Activated CD4-positive, alpha-beta T cell treated with anti-CD3 and anti-CD28 coated beads for 1 hour (primary cell): ENCODE results near the gene TMEM131.

Source experiments
- DNase-seq: peaks from one replicate; pipeline ENCODE4 v3.0.0-alpha.2; 2020

Gene TMEM131

DNA sequence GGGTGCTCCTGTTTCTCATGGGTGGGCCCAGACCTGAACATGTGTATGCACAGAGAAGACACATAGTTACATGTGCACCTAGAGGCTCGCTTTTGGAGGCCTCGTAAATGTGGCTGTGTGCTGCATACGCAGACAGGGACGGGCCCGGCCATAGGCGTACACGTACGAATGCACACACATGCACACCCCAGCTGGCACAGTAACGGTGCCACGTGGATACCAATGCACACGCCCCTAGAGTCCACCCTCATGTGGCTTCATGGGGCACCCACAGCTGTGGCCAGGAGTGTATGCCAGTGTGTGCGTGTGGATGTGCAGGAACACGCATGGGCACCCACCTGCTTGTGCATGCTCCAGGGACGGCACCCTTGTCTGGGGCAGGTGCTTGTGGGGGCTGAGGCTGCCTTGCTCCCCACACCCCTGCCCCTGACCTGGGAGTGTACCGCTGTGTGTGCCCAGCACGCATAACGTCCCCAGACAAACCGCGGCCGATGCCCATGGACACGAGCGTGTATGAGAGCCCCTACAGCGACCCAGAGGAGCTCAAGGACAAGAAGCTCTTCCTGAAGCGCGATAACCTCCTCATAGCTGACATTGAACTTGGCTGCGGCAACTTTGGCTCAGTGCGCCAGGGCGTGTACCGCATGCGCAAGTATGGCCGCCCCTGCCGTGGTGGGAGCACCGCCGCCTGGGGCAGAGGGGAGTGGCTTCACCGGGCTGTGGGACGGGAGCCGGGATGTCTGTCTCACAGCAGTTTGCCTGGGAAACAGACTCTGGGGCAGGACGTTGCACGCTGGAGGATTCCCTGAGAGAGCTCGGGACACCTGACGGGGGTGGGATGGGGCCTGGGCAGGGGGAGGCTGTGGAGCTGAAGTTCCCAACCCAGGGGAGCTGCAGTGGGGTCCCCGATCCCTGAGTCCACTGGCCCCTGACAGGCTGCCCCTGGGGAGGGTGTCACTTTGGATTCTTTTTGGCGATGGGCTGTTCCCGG, 261.4 kb downstream of the TMEM131 start:
- no peak for DNase-seq

DNA sequence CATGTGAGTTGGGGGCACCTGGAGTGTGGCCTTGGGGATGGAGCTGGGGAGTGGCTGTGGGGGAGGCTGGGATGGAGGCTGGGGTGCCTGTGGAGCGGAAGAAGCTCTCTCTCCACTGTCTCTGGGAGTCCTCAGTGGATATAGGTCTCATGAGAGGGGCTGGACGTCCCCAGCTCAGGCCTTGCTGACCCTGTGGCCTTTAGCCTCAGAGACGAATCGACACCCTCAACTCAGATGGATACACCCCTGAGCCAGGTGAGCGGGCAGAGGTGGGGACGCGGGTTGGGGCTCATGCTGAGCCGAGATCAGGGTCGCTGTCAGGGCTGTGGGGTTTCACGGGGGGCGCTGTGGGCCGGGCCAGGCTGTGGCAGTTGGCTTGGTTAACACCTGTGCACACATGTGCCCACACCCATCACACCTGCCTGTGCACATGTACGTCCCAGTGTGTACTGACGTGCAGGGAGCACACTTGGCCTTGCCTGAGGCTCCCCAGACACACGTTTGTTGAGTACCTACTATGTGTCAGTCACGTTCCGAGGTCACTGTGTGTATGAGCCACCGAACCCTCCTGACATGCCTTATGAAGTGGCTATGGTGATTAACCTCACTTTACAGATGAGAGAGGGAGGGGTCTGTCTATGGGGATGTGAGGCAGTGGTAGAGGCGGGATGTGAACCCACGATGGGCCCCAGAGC, 262.3 kb downstream of the TMEM131 start:
- DNase-seq = no peak

GRCh38 chr2:97732436-97733340, 263.1 kb downstream of the TMEM131 start:
- DNase-seq = no peak

GRCh38 chr2:97731274-97732020, 264.3 kb downstream of the TMEM131 start:
- no peak for DNase-seq

GRCh38 chr2:97730245-97730644, 265.5 kb downstream of the TMEM131 start:
- no peak for DNase-seq

DNA sequence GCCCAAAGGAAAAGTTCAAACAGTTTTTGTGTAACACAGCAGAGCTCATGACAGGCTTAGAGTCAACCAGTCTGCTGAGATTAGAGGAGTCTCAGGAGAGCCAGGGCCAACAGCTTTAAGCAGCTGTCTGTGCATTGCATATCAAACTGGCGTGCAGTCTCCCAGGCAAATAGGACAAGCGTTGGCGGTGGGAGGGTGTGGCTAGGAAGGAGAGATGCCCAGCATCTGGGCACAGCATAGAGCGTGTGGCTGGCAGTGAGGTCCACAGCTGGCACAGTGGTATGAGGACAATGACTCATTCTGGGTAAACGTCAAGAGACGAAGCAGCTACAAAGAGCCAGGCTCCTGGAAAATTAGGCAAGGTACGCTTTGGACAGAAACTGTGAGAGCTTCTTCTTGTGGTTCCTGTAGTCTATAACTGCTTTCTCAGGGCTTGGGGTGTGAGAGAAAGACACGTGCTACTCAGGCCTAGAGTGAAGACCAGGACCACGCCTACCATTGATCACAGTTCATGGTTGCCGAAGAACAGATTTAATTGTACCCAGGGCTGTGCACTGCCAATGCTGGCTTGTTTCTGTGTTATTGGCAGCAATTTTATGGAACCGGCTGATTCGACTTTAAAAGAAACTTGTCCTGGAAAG, 267.5 kb downstream of the TMEM131 start:
- DNase-seq = no peak

DNA sequence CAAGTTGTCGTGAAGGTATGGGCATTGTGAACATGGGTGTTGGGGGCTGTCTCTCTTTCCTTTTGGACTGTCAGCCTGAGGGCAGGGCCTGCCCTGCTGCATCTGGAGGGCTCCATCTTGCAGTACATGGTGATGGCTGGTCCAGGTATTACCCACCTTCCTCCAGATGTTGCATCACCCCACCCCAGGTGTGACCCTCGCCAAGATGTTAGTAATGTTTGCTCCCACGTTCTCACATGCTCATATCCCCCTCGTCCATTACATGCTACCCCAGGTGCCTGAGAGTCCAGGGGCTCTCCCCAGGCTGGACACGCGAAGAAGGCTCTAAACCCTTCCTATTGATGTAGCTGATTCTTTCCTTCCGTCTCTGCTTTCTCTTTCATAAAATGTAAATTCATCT, 268.5 kb downstream of the TMEM131 start:
- no peak for DNase-seq

DNA sequence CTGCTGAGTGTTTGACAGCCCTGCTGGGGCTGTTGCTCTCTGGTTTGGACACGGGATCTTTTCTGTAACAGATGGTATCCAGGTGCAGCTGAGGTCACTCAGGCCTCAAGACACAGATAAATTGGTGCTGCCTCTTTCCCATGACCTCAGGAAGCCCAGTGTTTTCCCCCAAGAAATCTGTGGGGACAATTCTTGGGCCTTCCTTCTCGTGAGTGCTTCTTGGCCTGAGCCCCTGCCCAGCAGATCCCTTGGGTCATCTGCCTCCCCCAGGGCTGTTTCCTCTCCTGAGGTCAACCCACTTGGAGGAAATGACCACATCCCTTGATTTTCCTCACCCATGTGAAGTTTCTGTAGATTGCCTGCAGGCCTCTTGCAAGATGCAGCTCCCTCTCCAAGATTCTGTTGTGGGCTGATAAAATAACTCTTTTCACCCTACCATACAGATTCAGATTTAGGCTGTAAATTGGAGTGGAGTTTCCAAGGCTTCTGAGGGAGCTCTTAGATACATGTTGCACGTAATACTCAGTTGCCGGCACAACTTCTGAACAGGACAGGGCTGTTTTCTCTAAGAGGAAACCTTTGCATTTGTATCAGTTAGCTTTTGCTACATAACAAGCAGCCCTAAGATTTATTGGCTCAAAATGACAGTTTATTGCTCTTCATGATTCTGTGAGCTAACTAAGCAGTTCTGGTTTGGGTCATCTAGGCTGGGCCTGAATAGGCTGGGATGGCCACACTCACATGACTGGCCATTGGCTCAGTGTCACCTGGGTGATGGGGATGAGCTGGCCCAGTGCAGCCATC, 269.3 kb downstream of the TMEM131 start:
- DNase-seq = no peak

GRCh38 chr2:97724946-97725688, 270.6 kb downstream of the TMEM131 start:
- no peak for DNase-seq

DNA sequence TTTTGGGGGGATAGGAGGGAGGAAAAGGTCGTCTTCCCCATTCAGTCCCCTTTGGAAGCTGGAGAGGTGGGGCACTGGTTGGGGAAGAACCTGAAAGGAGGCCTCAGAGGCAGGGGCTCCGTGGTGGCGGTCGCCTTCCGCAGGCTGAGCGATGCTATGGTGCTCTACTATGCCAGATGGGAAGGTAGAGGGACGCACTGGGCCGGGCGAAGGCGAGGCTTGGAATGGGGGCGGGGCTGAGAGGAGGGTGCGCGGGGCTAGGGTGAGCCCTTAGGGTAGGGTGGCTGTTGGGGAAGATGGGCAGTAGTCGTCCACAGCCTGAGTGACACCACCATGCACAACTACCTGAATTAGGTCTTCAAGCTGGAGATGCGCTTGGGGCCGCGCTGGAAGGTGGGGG, 271.2 kb downstream of the TMEM131 start:
- DNase-seq = no peak

- DNase-seq = no peak
Observed at GRCh38 chr2:97724073-97724410, 271.7 kb downstream of the TMEM131 start.

DNA sequence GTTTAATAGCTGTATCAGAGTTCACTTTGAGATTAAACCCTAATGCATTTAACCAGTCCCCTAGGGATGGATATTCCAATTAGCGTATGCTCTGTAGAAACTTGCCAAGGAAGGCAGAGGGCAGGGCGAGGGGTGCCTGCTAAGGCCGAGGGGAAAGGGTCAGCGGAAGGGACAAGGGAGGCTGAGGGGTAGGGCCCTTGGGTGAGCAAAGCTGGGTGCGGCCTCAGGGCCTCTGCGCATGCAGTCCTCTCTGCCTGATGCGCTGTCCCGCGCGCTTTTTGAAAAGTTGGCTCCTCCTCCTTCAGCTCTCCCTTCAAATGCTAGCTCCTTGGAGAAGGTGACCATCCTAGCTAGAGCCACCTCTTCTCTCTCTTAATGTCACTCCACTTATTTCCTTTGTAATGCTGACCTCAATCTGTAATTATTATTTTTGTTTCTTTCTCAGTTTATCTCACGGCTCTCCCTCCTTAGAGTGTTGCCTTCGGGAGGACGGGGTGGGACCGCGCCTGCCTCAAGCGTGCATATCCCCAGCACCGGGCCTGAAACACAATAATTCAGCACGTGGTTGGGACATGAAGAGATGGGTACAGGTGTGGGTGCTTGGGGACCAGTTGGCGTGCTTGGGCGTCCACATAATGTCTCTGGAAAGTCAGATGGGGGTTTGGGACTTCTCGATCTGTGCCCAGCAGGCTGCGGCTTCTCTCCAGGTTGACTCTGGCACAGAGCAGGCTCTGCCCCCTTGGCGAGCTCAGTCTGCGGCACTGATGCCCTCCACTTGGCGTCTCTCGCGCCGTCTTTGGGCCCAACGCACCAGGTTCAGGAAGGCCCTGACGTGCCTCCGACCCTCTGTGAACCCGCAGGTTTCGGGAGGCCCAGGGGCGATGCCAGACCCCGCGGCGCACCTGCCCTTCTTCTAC, 272.3 kb downstream of the TMEM131 start:
- no peak for DNase-seq

DNA sequence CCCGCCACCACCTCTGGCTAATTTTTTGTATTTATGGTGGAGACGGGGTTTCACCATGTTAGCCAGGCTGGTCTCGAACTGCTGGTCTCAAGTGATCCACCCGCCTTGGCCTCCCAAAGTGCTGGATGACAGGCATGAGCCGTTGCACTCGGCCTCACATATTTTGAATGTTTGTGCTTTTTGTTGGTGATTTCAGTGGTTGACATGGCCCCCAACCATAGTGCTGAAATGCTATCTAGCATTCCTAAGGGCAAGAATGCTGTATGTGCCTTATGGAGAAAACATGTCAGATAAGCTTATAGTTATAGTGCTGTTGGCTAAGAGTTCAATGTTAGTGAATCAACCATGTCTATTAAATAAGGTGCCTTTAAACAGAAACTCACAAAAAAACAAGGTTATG, 273.5 kb downstream of the TMEM131 start:
- DNase-seq = no peak

DNA sequence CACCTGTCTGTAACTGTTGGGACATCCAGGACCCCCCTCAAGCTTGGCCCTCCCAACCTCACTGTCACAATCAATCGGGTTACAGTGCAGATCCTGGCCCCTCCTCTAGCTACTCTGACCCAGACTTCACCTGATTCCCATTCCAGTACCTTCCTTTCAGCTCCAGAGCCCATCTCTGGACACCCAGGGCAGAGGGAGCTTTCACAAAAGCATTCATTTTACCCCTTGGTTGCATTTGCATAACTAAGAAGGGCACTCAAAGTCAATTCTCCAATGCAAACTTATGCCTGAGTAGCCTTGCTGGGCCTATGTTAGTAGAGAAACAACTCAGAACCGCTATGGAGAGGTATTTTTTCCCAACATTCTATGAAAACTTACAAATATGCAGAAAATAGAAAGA, 275.0 kb downstream of the TMEM131 start:
- no peak for DNase-seq

GRCh38 chr2:97719362-97720155, 276.2 kb downstream of the TMEM131 start:
- no peak for DNase-seq

- DNase-seq = no peak
Observed at GRCh38 chr2:97718942-97719341, 276.8 kb downstream of the TMEM131 start.

GRCh38 chr2:97718051-97718882, 277.5 kb downstream of the TMEM131 start:
- peak; percentile 59 for DNase-seq
